ENCODE results near the gene ARFGEF3.

GRCh38 chr6:138231381-138231886 is 69.7 kb downstream of the ARFGEF3 start:
- TF ChIP-seq, protein P1, sequence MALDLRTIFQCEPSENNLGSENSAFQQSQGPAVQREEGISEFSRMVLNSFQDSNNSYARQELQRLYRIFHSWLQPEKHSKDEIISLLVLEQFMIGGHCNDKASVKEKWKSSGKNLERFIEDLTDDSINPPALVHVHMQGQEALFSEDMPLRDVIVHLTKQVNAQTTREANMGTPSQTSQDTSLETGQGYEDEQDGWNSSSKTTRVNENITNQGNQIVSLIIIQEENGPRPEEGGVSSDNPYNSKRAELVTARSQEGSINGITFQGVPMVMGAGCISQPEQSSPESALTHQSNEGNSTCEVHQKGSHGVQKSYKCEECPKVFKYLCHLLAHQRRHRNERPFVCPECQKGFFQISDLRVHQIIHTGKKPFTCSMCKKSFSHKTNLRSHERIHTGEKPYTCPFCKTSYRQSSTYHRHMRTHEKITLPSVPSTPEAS (tag by site-specific recombination; IDR thresholded peaks at IDR 0.05), result no peak
- TF ChIP-seq KLF16 (tag by site-specific recombination; IDR thresholded peaks at IDR 0.05) (no peak), CTCF (tag by site-specific recombination; IDR thresholded peaks at IDR 0.05) (no peak), ZNF549 (tag by site-specific recombination; IDR thresholded peaks at IDR 0.05) (no peak), ZSCAN16 (tag by site-specific recombination; IDR thresholded peaks at IDR 0.05) (no peak), YY1 (tag by site-specific recombination; IDR thresholded peaks at IDR 0.05) (no peak)
